Neural cell (in vitro differentiated cells): ENCODE data around the gene STX5. TPM values are rescaled to one million over a fixed set of nuclear protein-coding genes. Genes with fewer than 3 reads are reported as not detected.
A peak's percentile ranks its signal among the peaks of the same experiment; 100 is the strongest.

Experiments
- H2AFZ ChIP-seq: fragments of 200-600, 300-800 bp; sonication (generic), shearing (Covaris generic); 2 replicates; pipeline ENCODE4 v1.6.0; 2014; ENCODE audit warnings: low read depth, mild to moderate bottlenecking, antibody characterized with exemption, low read length, moderate library complexity
- H3F3A ChIP-seq: fragments of 200-600 bp; shearing (Covaris generic); 2 replicates; pipeline ENCODE4 v1.6.1; 2016; ENCODE audit warnings: mild to moderate bottlenecking, moderate library complexity, mixed read lengths, antibody characterized with exemption, low read length; ENCODE audit not compliant: insufficient read depth, poor library complexity, severe bottlenecking
- H3K27ac ChIP-seq: fragments of 200-600, 300-800 bp; sonication (generic), shearing (Covaris generic); 2 replicates; pipeline ENCODE4 v1.5.1; 2014; ENCODE audit warnings: mild to moderate bottlenecking, low read length, moderate library complexity
- H3K27me3 ChIP-seq: fragments of 300-800, 200-600 bp; sonication (generic), shearing (Covaris generic); 2 replicates; pipeline ENCODE4 v1.6.0; 2014; ENCODE audit warnings: mild to moderate bottlenecking, low read depth, low read length, moderate library complexity; ENCODE audit not compliant: insufficient read depth
- H3K36me3 ChIP-seq: fragments of 300-800, 200-600 bp; sonication (generic), shearing (Covaris generic); 2 replicates; pipeline ENCODE4 v1.5.1; 2014; ENCODE audit warnings: mild to moderate bottlenecking, antibody characterized with exemption, low read length, moderate library complexity; ENCODE audit not compliant: insufficient read depth
- H3K4me2 ChIP-seq: fragments of 300-800, 200-600 bp; sonication (generic), shearing (Covaris generic); 2 replicates; pipeline ENCODE4 v1.6.0; 2014; ENCODE audit warnings: mild to moderate bottlenecking, low read length
- H3K4me3 ChIP-seq: fragments of 300-800, 200-600 bp; sonication (generic), shearing (Covaris generic); 2 replicates; pipeline ENCODE4 v1.5.1; 2014; ENCODE audit warnings: mild to moderate bottlenecking, low read length, moderate library complexity
- H3K79me2 ChIP-seq: fragments of 200-600 bp; shearing (Covaris generic); replicated peaks from 2 replicates; pipeline ENCODE4 v1.6.0; 2014; ENCODE audit warnings: mild to moderate bottlenecking, low read length, moderate library complexity; ENCODE audit not compliant: insufficient read depth
- H3K9ac ChIP-seq: fragments of 300-800, 200-600 bp; sonication (generic), shearing (Covaris generic); 2 replicates; pipeline ENCODE4 v1.6.1; 2016; ENCODE audit warnings: mild to moderate bottlenecking, low read length, mixed read lengths
- H3K9me2 ChIP-seq: fragments of 200-600 bp; shearing (Covaris generic); 2 replicates; pipeline ENCODE4 v1.6.1; 2016; ENCODE audit warnings: mild to moderate bottlenecking, low read length, mixed read lengths; ENCODE audit not compliant: insufficient read depth
- H3K9me3 ChIP-seq: fragments of 200-600, 300-800 bp; sonication (generic), shearing (Covaris generic); 2 replicates; pipeline ENCODE4 v1.6.1; 2016; ENCODE audit warnings: mild to moderate bottlenecking, mixed run types, low read length, moderate library complexity, mixed read lengths
- H4K20me1 ChIP-seq: fragments of 200-600 bp; shearing (Covaris generic); 2 replicates; pipeline ENCODE4 v1.6.1; 2016; ENCODE audit warnings: mild to moderate bottlenecking, mixed run types; ENCODE audit not compliant: insufficient read depth
- CTCF ChIP-seq: fragments of 450-650 bp; IDR thresholded peaks from 2 replicates; pipeline ENCODE4 v1.5.1; 2014; ENCODE audit warnings: antibody characterized with exemption, mild to moderate bottlenecking, moderate library complexity; ENCODE audit not compliant: poor library complexity, severe bottlenecking
- EP300 ChIP-seq: fragments of 450-650 bp; conservative IDR thresholded peaks from 2 replicates; pipeline ENCODE4 v1.6.1; 2014; ENCODE audit warnings: antibody characterized with exemption, mild to moderate bottlenecking, moderate library complexity; ENCODE audit not compliant: poor library complexity, severe bottlenecking
- EZH2 ChIP-seq: fragments of 200-600, 300-800 bp; shearing (Covaris generic), sonication (generic); IDR thresholded peaks from 2 replicates; pipeline ENCODE4 v1.6.1; 2014; ENCODE audit warnings: antibody characterized with exemption, low read length, borderline replicate concordance, mild to moderate bottlenecking; ENCODE audit not compliant: insufficient read depth, poor library complexity, severe bottlenecking
- MXI1 ChIP-seq: fragments of 450-650 bp; conservative IDR thresholded peaks from 2 replicates; pipeline ENCODE4 v1.6.1; 2014; ENCODE audit warnings: antibody characterized with exemption, mild to moderate bottlenecking; ENCODE audit not compliant: poor library complexity, severe bottlenecking
- POLR2AphosphoS5 ChIP-seq: IDR thresholded peaks from 2 replicates; pipeline ENCODE4 v1.6.1; 2012
- RAD21 ChIP-seq: fragments of 450-650 bp; conservative IDR thresholded peaks from 2 replicates; pipeline ENCODE4 v1.6.1; 2014; ENCODE audit warnings: antibody characterized with exemption, mild to moderate bottlenecking, moderate library complexity
- REST ChIP-seq: IDR thresholded peaks from 2 replicates; pipeline ENCODE4 v1.6.1; 2012; ENCODE audit warnings: borderline replicate concordance
- SMC3 ChIP-seq: fragments of 450-650 bp; conservative IDR thresholded peaks from 2 replicates; pipeline ENCODE4 v1.6.1; 2014; ENCODE audit warnings: antibody characterized with exemption, mild to moderate bottlenecking, moderate library complexity; ENCODE audit not compliant: poor library complexity
- TAF1 ChIP-seq: IDR thresholded peaks from 2 replicates; pipeline ENCODE4 v1.6.1; 2012; ENCODE audit warnings: low read depth
- polyA plus RNA-seq: library from polyadenylated mRNA; depleted of rRNA; stranded (reverse); fragments of >200 nt; gene quantifications from 2 replicates; pipeline ENCODE4 v1.2.3, GENCODE V29; 2014

Gene STX5
- polyA plus RNA-seq, 1 donor from 2014 or later: 28.5 TPM

GRCh38 chr11:62852523-62853188 lies 20.8 kb upstream of the STX5 start:
- Histone ChIP-seq H3K27me3 (no peaks in the 10 kb centered on the region), H3K79me2 (peaks cover 38% of the 10 kb centered on the region), H3K27ac (no peak overlapping the region), H3K36me3 (peaks cover 16% of the 10 kb centered on the region), H3K9me3 (no peaks in the 10 kb centered on the region), H3K4me2 (peak overlapping the region; percentile 96), H2AFZ (no peak overlapping the region), H3K4me3 (peak overlapping the region; percentile 92), H4K20me1 (no peaks in the 10 kb centered on the region), H3F3A (peaks cover 10% of the 10 kb centered on the region), H3K9me2 (no peaks in the 10 kb centered on the region), H3K9ac (peak overlapping the region; percentile 2)
- TF ChIP-seq EZH2: no peak
- TF ChIP-seq CTCF: no peak
- no peak for TF ChIP-seq EP300
- TF ChIP-seq RAD21: no peak
- no peak for TF ChIP-seq REST
- TF ChIP-seq POLR2AphosphoS5: no peak
- TF ChIP-seq SMC3: no peak
- TF ChIP-seq TAF1: no peak
- no peak for TF ChIP-seq MXI1

- Histone ChIP-seq H3K9me2 (no peaks in the 10 kb centered on the region), H3K27me3 (no peaks in the 10 kb centered on the region), H3K36me3 (peaks cover 16% of the 10 kb centered on the region), H3F3A (peaks cover 10% of the 10 kb centered on the region), H2AFZ (no peak overlapping the region), H3K9me3 (no peaks in the 10 kb centered on the region), H3K9ac (no peak overlapping the region), H3K4me2 (no peak overlapping the region), H3K79me2 (peaks cover 31% of the 10 kb centered on the region), H3K4me3 (no peak overlapping the region), H3K27ac (no peak overlapping the region), H4K20me1 (no peaks in the 10 kb centered on the region)
- TF ChIP-seq RAD21 (no peak), EP300 (no peak), POLR2AphosphoS5 (no peak), MXI1 (no peak), SMC3 (no peak)
These were observed 20.1 kb upstream of the STX5 start for GRCh38 chr11:62851807-62852522.
